NAMALWA (cell line): ENCODE data around the gene PON3.
"Not testable (repeated sequence)": the region's sequence is repeated elsewhere in the genome, so short reads cannot be mapped to it uniquely, and the experiment has no call there.

Experiments used
- DNase-seq: peaks from one replicate; pipeline ENCODE4 v3.0.0-alpha.2; 2015; ENCODE audit warnings: low spot score

PON3 gene

GRCh38 chr7:95411666-95412065 lies 15.5 kb upstream of the PON3 start:
- no peak for DNase-seq

- DNase-seq, result no peak
Observed at GRCh38 chr7:95411036-95411435, 14.9 kb upstream of the PON3 start.

- no peak for DNase-seq
Observed at GRCh38 chr7:95407751-95408150, 11.6 kb upstream of the PON3 start.

GRCh38 chr7:95405800-95406199 lies 9.6 kb upstream of the PON3 start:
- DNase-seq, result no peak

GRCh38 chr7:95405208-95405607 lies 9.0 kb upstream of the PON3 start:
- DNase-seq, result no peak

GRCh38 chr7:95404316-95404865 lies 8.2 kb upstream of the PON3 start:
- no peak for DNase-seq

- no peak for DNase-seq
Observed at GRCh38 chr7:95398155-95398940, 2.2 kb upstream of the PON3 start.

GRCh38 chr7:95397381-95397780 lies 1.2 kb upstream of the PON3 start:
- DNase-seq, result no peak

GRCh38 chr7:95395755-95396135 lies 430 bp downstream of the PON3 start:
- no peak for DNase-seq

- DNase-seq, result no peak
Observed at GRCh38 chr7:95394370-95394769, 1.8 kb downstream of the PON3 start.

- DNase-seq, result no peak
Observed at GRCh38 chr7:95391761-95392160, 4.4 kb downstream of the PON3 start.

GRCh38 chr7:95389516-95389915 lies 6.7 kb downstream of the PON3 start:
- DNase-seq, result no peak

- not testable (repeated sequence) for DNase-seq
Observed at GRCh38 chr7:95379457-95379856, 16.7 kb downstream of the PON3 start.

- no peak for DNase-seq
Observed at GRCh38 chr7:95376632-95377400, 19.4 kb downstream of the PON3 start.

- no peak for DNase-seq
Observed at GRCh38 chr7:95375591-95376257, 20.5 kb downstream of the PON3 start.

GRCh38 chr7:95373323-95373722 lies 22.9 kb downstream of the PON3 start:
- no peak for DNase-seq

GRCh38 chr7:95368235-95368634 lies 27.9 kb downstream of the PON3 start:
- DNase-seq, result no peak

- DNase-seq, result no peak
Observed at GRCh38 chr7:95367606-95368005, 28.6 kb downstream of the PON3 start.

GRCh38 chr7:95365151-95365550 lies 31.0 kb downstream of the PON3 start:
- no peak for DNase-seq

- no peak for DNase-seq
Observed at GRCh38 chr7:95357623-95358022, 38.6 kb downstream of the PON3 start.

- DNase-seq, result no peak
Observed at GRCh38 chr7:95342642-95343307, 53.4 kb downstream of the PON3 start.

- DNase-seq, result no peak
Observed at GRCh38 chr7:95342029-95342428, 54.1 kb downstream of the PON3 start.
